Measurements from ENCODE around the gene TBC1D16.

DNA sequence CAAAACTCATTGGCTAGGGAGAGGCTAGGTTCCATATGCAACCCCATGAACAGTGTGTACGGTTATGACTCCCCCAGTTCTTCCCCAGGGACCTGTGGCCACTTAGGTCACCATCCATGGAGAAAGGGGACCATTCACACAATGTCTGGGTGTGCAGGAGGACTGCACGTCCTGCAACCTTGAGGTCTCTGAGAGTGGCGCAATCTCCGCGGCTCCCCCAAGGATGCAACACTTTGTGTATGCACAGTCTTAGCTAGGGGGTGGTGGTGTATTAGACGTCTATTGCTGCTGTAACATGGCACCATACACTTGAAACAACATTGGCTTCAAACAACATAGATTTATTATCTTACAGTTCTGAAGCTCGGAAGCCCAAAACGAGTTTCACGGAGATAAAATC, 130.8 kb downstream of the TBC1D16 start:
- TF ChIP-seq POLR2A (IDR thresholded peaks at IDR 0.05) = no peak
- TF ChIP-seq, protein P1, sequence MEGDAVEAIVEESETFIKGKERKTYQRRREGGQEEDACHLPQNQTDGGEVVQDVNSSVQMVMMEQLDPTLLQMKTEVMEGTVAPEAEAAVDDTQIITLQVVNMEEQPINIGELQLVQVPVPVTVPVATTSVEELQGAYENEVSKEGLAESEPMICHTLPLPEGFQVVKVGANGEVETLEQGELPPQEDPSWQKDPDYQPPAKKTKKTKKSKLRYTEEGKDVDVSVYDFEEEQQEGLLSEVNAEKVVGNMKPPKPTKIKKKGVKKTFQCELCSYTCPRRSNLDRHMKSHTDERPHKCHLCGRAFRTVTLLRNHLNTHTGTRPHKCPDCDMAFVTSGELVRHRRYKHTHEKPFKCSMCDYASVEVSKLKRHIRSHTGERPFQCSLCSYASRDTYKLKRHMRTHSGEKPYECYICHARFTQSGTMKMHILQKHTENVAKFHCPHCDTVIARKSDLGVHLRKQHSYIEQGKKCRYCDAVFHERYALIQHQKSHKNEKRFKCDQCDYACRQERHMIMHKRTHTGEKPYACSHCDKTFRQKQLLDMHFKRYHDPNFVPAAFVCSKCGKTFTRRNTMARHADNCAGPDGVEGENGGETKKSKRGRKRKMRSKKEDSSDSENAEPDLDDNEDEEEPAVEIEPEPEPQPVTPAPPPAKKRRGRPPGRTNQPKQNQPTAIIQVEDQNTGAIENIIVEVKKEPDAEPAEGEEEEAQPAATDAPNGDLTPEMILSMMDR (IDR thresholded peaks at IDR 0.05) = no peak
